HG03378 (cell line): ENCODE data around the gene SENP5.

Source experiments
- ATAC-seq: cut with Tn5 transposase; IDR thresholded peaks from one replicate; pipeline ENCODE4 v1.9.1; 2021; ENCODE audit warnings: mild to moderate bottlenecking, moderate library complexity; ENCODE audit not compliant: unreplicated experiment

The SENP5 gene

GRCh38 chr3:196875258-196875657, 7.5 kb downstream of the SENP5 start:
- no peak for ATAC-seq

DNA sequence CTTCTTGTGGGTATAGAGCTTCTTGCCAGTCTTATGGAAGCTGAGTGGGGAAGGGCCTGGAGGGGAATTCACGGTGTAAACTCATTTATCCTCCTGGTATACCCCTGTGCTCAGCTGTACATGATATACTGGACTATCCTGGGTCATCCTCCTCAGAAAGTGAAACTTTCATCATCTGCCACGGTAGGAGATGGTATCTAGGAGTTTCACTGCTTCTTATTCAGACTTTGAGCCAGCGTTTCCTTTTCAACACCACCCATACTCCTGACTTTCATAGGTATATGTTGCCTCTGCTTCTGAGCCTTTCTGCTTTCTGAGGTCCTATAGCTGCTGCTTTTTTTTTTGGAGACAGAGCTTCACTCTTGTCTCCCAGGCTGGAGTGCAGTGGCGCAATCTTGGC, 15.6 kb downstream of the SENP5 start:
- ATAC-seq: no peak

- ATAC-seq: no peak
Observed at GRCh38 chr3:196886144-196886543, 18.4 kb downstream of the SENP5 start.

DNA sequence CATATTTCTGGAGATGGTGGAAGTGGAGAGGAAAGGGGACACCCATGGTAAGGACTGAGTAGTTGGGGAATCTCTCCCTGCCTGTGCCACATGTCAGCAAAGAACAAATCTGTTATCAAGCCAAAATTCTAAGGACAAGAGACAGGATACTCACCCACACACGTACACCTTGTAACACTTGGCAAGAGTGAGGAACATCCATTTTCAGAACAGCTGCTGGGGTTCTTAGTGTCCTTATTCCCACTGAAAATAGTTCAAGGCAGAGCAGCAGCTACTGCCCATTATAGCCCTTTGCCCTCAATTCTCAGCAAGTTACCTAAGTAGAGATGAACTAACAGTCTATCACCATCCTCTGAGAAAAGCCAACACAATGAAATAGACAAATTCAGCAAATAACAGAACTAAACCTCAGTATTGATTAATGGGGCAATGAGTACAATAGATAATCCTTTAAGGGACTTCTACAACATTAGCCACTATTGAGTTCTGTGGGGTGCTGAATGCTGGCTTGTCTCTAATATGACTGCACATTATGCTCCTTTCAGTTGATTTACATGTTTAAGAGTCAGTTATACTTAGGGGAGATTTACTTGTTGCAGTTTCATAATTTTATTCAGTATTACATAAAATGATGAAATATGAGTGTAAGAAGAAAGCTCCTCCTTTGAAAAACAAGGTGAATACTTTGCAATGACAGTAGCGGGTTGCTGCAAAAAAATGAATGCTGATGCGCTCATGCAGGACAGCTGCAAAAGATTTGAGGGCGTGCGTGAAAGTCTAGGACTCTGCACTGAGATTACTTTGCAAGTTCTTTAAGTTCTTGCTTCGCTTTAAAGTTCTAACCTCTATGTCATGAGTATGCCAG, 22.4 kb downstream of the SENP5 start:
- no peak for ATAC-seq

DNA sequence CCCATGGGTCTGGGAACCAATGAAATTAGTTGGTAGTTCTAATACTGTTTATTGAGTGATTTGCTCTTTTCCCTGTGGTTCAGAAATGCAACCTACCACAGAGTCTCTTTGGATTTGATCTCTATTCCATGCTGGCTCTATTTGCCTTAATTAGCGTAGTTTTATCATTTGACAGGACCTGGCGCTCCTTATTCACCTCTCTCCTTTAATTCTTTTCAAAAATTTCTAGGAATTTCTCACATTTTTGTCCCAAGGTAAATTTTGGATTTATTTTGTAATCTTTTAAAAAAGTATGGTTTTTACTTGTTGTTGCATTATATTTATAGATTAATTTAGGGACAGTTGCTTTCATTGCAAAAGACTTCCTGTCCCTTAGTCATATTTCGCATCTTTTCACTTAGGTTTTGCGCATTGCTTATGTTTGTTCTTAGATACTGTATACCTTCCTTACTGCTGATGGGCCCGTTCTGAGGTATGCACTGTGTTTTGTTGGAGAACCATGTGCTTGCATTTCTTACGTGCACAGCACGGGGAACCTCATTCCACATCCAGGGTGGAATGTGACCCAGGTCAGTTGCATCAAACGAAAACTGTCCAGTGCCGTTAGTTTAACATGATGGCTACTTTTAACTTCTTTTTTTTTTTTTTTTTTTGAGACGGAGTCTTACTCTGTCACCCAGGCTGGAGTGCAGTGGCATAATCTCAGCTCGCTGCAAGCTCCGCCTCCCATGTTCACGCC, 27.0 kb downstream of the SENP5 start:
- ATAC-seq: no peak

DNA sequence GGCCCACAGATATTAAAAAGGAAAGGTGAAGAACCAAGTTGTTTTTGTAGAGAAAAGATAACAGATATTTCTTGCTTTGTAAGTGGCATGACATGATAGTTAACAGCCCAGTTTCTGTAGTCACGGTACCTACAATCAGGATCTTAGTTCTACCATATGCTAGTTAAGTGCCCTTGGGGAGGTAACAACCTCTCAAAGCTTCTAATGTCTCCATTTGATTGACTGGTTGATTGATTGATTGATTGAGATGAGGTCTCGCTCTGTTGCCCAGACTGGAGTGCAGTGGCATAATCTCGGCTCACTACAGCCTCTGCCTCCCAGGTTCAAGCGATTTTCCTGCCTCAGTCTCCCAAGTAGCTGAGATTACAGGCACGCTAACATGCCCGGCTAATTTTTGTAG, 28.5 kb downstream of the SENP5 start:
- ATAC-seq: no peak

GRCh38 chr3:196901768-196902167, 34.0 kb downstream of the SENP5 start:
- no peak for ATAC-seq

DNA sequence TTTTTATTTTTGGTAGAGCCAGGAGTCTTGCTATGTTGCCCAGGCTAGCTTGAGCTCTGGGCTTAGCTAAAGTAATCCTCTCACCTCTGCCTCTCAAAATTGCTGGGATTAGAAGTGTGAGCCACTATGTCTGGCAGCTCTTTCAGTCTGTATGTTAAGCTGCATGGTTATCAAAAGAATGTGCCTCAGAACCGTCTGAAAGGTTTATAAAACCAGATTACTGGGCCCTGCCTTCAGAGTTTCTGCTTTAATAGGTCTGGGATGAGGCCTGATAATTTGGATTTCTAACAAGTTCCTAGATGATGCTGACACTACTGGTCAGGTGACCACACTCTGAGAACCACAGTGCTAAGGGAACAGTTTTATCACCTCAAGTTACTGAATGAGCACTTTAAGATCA, 34.6 kb downstream of the SENP5 start:
- ATAC-seq: no peak

DNA sequence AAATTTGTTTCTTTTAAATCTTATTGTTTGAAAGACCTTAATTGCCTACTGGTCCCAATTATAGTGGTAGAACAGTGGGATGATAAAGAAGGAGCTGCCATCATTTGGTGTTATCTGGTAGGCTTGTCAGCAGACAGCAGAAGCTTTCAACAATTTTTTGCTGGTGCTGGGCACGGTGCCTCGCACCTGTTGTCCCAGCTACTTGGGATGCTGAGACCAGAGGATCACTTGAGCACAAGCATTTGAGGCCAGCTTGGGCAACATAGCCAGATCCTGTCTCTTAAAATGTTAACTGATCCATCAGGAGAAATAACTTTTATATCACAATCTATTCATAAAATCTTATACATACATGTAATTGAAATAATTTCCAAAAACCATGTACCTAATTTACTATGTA, 36.0 kb downstream of the SENP5 start:
- no peak for ATAC-seq

DNA sequence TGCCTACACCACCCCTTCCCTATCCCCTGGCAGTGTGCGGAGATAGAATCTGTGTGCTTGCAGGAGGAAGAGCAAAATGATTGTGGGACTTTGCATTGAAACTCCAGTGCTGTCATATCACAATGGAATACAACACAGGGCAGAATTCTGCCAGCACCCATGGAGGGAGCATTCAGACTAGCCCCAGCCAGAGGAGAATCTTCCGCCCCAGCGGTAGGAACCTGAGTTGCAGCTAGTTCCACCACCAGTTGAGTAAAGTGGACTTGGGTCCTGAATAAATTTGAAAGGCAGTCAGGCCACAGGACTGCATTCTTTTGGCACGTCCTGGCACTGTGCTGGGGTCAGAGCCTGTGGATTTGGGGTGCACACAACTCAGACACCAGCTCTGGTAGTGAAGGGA, 47.1 kb downstream of the SENP5 start:
- ATAC-seq: no peak

GRCh38 chr3:196915375-196915774, 47.7 kb downstream of the SENP5 start:
- no peak for ATAC-seq

DNA sequence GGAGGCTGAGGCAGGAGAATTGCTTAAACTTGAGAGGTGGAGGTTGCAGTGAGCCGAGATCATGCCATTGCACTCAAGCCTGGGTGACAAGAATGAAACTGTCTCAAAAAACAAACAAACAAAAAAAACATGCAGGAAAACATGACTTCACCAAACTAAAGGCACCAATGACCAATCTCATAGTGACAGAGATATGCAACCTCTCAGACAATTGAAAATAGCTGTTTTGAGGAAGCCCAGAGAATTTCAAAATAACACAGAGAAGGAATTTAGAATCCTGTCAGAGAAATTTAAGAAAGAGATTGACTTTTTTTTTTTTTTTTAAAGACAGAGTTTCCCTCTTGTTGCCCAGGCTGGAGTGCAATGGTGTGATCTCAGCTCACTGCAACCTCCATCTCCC, 48.5 kb downstream of the SENP5 start:
- no peak for ATAC-seq

GRCh38 chr3:196916995-196917394, 49.3 kb downstream of the SENP5 start:
- ATAC-seq: no peak

- ATAC-seq: no peak
Observed at GRCh38 chr3:196918968-196919367, 51.2 kb downstream of the SENP5 start.

- no peak for ATAC-seq
Observed at GRCh38 chr3:196920733-196921132, 53.0 kb downstream of the SENP5 start.

GRCh38 chr3:196927571-196928453, 60.1 kb downstream of the SENP5 start:
- no peak for ATAC-seq

DNA sequence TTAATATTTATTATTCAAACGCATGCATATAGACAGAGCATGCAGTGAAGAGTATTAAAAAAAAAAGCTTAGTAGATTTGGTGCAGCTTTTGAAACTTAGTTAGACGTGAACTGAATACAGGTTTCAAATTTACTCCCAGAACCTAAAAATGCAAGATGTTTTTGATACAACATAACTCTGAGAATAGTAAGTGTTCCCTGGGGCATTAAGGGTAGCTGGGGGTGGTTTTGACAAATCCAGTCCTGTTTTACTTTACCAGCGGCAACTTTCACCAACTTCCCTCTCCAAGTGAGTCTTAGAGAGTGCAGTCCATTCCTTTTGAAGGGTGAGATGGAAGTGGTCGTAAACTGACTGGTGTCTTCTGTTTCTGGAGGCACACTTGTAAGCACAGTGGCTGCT, 63.4 kb downstream of the SENP5 start:
- ATAC-seq: no peak

DNA sequence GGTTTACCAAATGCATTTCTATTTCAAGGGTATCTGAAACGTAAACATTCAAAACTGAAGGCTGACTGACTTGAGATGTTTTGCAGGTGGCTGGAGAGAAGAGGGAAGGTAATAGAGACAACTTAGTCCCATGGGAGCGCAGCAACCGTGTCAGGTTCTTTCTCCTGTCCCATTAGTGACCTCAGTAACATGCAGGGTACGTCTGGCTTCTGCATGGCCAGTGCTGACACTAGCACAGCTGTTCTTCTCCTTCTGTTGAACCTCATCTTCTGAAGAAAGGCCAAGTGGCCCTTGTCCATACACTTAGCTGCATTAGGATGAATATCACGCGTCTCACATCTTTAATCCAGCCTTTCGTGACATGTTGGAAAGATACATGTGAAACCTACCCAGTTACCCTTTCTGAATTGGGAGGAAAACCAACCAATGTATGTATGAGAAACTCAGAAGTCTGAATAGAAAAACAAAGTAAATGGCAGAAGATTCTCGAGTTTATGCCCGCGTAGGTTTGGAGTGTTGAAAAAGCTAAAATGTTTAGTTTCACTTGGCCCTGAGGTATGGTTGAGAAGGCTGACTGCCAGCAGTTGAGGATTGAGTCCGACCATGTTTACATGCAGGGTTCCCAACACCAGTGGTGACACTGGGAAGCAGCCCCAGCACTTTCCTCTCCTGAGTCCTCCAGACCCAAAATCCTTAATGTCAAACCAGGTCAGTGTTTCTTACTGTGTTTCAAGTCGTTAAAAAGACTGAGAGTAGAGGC, 64.3 kb downstream of the SENP5 start:
- no peak for ATAC-seq

- no peak for ATAC-seq
Observed at GRCh38 chr3:196932600-196932999, 64.9 kb downstream of the SENP5 start.

DNA sequence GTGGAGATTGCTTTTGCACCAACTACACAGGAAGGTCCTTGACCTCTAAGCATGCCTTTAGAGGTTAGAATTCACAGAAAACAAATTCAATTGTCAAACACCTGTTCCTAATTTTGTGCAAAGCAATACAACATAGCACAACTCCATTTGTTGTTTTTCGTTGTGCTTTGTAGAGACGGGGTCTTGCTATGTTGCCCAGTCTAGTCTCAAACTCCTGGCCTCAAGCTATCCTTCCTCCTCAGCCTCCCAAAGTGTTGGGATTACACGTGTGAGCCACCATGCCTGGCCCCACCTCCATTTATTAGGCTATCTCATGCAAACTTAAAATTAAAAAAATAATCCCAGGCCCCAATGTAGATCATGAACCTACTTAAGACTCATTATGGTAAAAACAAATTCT, 68.6 kb downstream of the SENP5 start:
- ATAC-seq: no peak

DNA sequence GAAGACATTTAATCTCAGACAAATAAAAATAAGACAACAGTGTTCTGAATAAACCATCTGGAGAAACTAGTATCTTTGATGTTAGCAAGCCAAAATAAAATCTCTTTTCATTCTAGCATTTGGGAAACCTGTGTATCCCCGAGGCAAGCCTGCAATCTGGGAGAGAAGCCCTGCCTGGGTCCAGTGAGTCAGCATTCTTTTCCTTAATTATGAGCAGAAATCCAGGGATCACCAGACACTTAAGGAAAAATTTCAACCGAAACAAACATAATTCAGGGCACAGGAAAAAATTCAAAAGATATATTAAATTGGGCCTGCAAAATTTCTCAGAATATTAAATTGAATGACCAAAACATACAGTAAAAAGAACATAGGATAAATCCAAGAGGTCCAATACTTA, 70.4 kb downstream of the SENP5 start:
- no peak for ATAC-seq
